ENCODE data around the gene MRPL52.
A peak's percentile ranks its signal among the peaks of the same experiment; 100 is the strongest.

GRCh38 chr14:22836301-22837113 is 6.8 kb downstream of the MRPL52 start, which contains the start of gene MMP14:
- TF ChIP-seq, protein P1, sequence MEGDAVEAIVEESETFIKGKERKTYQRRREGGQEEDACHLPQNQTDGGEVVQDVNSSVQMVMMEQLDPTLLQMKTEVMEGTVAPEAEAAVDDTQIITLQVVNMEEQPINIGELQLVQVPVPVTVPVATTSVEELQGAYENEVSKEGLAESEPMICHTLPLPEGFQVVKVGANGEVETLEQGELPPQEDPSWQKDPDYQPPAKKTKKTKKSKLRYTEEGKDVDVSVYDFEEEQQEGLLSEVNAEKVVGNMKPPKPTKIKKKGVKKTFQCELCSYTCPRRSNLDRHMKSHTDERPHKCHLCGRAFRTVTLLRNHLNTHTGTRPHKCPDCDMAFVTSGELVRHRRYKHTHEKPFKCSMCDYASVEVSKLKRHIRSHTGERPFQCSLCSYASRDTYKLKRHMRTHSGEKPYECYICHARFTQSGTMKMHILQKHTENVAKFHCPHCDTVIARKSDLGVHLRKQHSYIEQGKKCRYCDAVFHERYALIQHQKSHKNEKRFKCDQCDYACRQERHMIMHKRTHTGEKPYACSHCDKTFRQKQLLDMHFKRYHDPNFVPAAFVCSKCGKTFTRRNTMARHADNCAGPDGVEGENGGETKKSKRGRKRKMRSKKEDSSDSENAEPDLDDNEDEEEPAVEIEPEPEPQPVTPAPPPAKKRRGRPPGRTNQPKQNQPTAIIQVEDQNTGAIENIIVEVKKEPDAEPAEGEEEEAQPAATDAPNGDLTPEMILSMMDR (IDR thresholded peaks at IDR 0.05; ENCODE audit: insufficient read depth, low read depth, low read length): peak; percentile 33
- no peak for TF ChIP-seq EZH2 (IDR thresholded peaks at IDR 0.05; ENCODE audit: insufficient read depth, low read length)

Measured in astrocyte (in vitro differentiated cells and primary cell).